Measurements from ENCODE around the gene TRIM47. TPM values are rescaled to one million over a fixed set of nuclear protein-coding genes. Genes with fewer than 3 reads are reported as not detected.
A peak's percentile ranks its signal among the peaks of the same experiment; 100 is the strongest.

The TRIM47 gene
- total RNA-seq, 1 experiment from 2014 or later, result 86.7 TPM

DNA sequence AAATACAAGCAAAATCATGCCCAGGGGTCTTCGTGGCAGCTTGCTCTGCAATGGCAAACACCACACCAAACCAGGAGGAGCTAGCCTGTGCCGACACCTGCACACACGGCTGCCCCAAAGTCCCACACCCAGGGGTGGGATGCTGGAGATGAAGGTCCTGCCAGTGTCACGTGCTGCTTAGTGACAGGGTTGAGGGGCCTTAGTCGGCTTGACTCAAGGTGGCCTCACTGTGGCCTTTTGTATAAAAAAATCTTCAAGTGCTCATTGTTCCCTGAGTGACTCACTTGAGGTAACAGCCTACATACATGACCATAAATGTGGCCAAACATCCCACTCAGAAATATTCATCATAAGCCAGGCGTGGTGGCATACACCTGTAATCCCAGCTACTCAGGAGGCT lies 11.1 kb upstream of the TRIM47 start:
- no peak for DNase-seq (ENCODE audit: low read depth, low spot score)

More for the DNA sequence above, 11.1 kb upstream of the TRIM47 start:
- Histone ChIP-seq H2AFZ (ENCODE audit: low read depth, low read length, poor library complexity, severe bottlenecking) (no peak overlapping the region), H3K9me3 (ENCODE audit: control insufficient read depth in 1 of 2, insufficient read depth in 1 of 2, low read depth in 1 of 2, low read length in 2 of 2) (no peaks in the 10 kb centered on the region), H4K20me1 (ENCODE audit: insufficient read depth) (no peaks in the 10 kb centered on the region), H3K27me3 (ENCODE audit: insufficient read depth, low read length) (no peaks in the 10 kb centered on the region), H3K9me2 (ENCODE audit: insufficient read depth) (no peaks in the 10 kb centered on the region), H3K4me1 (ENCODE audit: control insufficient read depth in 1 of 2, insufficient read depth in 2 of 2, low read length in 2 of 2) (peaks cover 7 to 20% of the 10 kb centered on the region in 2 experiments), H3K4me3 (replicated peaks in 1 of 2; ENCODE audit: low read depth in 1 of 2, low read length in 2 of 2) (no peak overlapping the region), H3K79me2 (ENCODE audit: insufficient read depth, low read length) (peaks cover 6% of the 10 kb centered on the region; the same call in 1 of the 2 replicates), H3K36me3 (ENCODE audit: control insufficient read depth in 1 of 2, insufficient read depth in 2 of 2, low read length in 2 of 2) (no peaks in the 10 kb centered on the region), H3K9ac (ENCODE audit: low read length) (no peak overlapping the region), H3K4me2 (ENCODE audit: low read length) (no peak overlapping the region; the same call in 1 of the 2 replicates), H3K27ac (ENCODE audit: low read depth, low read length) (no peak overlapping the region)
- BruUV-seq (replicated peaks), result TSS peak; percentile 58
- CTCF ChIA-PET, result interaction anchor here (0.7 kb wide), 2 partner anchors 30 to 34 kb away, joined by 3 to 4 read pairs; partner anchors contain the start of gene WBP2
- no peak for TF ChIP-seq ZNF274 (IDR thresholded peaks at IDR 0.05; ENCODE audit: low read depth, low read length)
- TF ChIP-seq, protein P1, sequence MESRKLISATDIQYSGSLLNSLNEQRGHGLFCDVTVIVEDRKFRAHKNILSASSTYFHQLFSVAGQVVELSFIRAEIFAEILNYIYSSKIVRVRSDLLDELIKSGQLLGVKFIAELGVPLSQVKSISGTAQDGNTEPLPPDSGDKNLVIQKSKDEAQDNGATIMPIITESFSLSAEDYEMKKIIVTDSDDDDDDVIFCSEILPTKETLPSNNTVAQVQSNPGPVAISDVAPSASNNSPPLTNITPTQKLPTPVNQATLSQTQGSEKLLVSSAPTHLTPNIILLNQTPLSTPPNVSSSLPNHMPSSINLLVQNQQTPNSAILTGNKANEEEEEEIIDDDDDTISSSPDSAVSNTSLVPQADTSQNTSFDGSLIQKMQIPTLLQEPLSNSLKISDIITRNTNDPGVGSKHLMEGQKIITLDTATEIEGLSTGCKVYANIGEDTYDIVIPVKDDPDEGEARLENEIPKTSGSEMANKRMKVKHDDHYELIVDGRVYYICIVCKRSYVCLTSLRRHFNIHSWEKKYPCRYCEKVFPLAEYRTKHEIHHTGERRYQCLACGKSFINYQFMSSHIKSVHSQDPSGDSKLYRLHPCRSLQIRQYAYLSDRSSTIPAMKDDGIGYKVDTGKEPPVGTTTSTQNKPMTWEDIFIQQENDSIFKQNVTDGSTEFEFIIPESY (IDR thresholded peaks at IDR 0.05; ENCODE audit: extremely low read depth, insufficient replicate concordance, low read length), result no peak
- TF ChIP-seq SP1 (IDR thresholded peaks at IDR 0.05; ENCODE audit: low read depth), result no peak
- TF ChIP-seq EZH2 (IDR thresholded peaks at IDR 0.05), result no peak
- TF ChIP-seq, protein P2, sequence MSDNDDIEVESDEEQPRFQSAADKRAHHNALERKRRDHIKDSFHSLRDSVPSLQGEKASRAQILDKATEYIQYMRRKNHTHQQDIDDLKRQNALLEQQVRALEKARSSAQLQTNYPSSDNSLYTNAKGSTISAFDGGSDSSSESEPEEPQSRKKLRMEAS (IDR thresholded peaks at IDR 0.05), result no peak
- TF ChIP-seq, protein P3, sequence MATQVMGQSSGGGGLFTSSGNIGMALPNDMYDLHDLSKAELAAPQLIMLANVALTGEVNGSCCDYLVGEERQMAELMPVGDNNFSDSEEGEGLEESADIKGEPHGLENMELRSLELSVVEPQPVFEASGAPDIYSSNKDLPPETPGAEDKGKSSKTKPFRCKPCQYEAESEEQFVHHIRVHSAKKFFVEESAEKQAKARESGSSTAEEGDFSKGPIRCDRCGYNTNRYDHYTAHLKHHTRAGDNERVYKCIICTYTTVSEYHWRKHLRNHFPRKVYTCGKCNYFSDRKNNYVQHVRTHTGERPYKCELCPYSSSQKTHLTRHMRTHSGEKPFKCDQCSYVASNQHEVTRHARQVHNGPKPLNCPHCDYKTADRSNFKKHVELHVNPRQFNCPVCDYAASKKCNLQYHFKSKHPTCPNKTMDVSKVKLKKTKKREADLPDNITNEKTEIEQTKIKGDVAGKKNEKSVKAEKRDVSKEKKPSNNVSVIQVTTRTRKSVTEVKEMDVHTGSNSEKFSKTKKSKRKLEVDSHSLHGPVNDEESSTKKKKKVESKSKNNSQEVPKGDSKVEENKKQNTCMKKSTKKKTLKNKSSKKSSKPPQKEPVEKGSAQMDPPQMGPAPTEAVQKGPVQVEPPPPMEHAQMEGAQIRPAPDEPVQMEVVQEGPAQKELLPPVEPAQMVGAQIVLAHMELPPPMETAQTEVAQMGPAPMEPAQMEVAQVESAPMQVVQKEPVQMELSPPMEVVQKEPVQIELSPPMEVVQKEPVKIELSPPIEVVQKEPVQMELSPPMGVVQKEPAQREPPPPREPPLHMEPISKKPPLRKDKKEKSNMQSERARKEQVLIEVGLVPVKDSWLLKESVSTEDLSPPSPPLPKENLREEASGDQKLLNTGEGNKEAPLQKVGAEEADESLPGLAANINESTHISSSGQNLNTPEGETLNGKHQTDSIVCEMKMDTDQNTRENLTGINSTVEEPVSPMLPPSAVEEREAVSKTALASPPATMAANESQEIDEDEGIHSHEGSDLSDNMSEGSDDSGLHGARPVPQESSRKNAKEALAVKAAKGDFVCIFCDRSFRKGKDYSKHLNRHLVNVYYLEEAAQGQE (IDR thresholded peaks at IDR 0.05; ENCODE audit: low read depth), result no peak
- no peak for TF ChIP-seq YY1 (IDR thresholded peaks at IDR 0.05; ENCODE audit: extremely low read depth, insufficient replicate concordance, low read depth, low read length)
- no peak for TF ChIP-seq RAD21 (IDR thresholded peaks at IDR 0.05; ENCODE audit: low read depth)
- TF ChIP-seq, protein P4, sequence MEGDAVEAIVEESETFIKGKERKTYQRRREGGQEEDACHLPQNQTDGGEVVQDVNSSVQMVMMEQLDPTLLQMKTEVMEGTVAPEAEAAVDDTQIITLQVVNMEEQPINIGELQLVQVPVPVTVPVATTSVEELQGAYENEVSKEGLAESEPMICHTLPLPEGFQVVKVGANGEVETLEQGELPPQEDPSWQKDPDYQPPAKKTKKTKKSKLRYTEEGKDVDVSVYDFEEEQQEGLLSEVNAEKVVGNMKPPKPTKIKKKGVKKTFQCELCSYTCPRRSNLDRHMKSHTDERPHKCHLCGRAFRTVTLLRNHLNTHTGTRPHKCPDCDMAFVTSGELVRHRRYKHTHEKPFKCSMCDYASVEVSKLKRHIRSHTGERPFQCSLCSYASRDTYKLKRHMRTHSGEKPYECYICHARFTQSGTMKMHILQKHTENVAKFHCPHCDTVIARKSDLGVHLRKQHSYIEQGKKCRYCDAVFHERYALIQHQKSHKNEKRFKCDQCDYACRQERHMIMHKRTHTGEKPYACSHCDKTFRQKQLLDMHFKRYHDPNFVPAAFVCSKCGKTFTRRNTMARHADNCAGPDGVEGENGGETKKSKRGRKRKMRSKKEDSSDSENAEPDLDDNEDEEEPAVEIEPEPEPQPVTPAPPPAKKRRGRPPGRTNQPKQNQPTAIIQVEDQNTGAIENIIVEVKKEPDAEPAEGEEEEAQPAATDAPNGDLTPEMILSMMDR (IDR thresholded peaks at IDR 0.05 in 2 of 3, conservative IDR thresholded peaks at IDR 0.05 in 1 of 3; ENCODE audit: borderline replicate concordance in 1 of 3, insufficient read depth in 1 of 3, low read depth in 2 of 3, low read length in 2 of 3), result no peak
- no peak for TF ChIP-seq ELF1 (IDR thresholded peaks at IDR 0.05; ENCODE audit: borderline replicate concordance, low read depth)
- no peak for TF ChIP-seq POLR2AphosphoS5 (IDR thresholded peaks at IDR 0.05; ENCODE audit: low read depth, low read length)
- TF ChIP-seq, protein P5, sequence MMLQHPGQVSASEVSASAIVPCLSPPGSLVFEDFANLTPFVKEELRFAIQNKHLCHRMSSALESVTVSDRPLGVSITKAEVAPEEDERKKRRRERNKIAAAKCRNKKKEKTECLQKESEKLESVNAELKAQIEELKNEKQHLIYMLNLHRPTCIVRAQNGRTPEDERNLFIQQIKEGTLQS (IDR thresholded peaks at IDR 0.05), result no peak
- no peak for TF ChIP-seq CBX3 (IDR thresholded peaks at IDR 0.05; ENCODE audit: low read depth)
- TF ChIP-seq EGR1 (IDR thresholded peaks at IDR 0.05; ENCODE audit: low read depth), result no peak
- no peak for TF ChIP-seq TCF7L2 (IDR thresholded peaks at IDR 0.05; ENCODE audit: borderline replicate concordance, extremely low read depth, insufficient read depth, insufficient read length)
- no peak for TF ChIP-seq POLR2A (IDR thresholded peaks at IDR 0.05; ENCODE audit: borderline replicate concordance, extremely low read depth, insufficient read depth, insufficient read length)
- RAD21 ChIA-PET (ENCODE audit: low non-redundant PET in 1 of 2, low total read pairs in 2 of 2, uncharacterized antibody in 2 of 2, unreplicated experiment in 2 of 2), result interaction anchor here in 1 of 2 experiments (0.5 kb wide), 1 partner anchor 11 kb away, joined by 3 read pairs; the partner anchor contains the start of gene TRIM47
- POLR2A ChIA-PET, result interaction anchor here (0.6 to 3.4 kb wide), 7 partner anchors 10 to 733 kb away, joined by 3 to 15 read pairs (median 4); partner anchors contain the start of genes ACOX1, TEN1 and TRIM47
- intact Hi-C loops (cut with micrococcal nuclease), result no loop called here
- ATAC-seq, result peak; percentile 63

Measured in HCT116 (cell line).